ES-I3 (cell line): ENCODE measurements around the gene PAIP1.
A peak's percentile ranks its signal among the peaks of the same experiment; 100 is the strongest.

Experiments
- H3K36me3 ChIP-seq: 2 replicates; pipeline ENCODE4 v1.6.1; 2013; ENCODE audit warnings: mild to moderate bottlenecking, low read length, control low read depth, moderate library complexity; ENCODE audit not compliant: insufficient read depth
- H3K4me1 ChIP-seq: 2 replicates; pipeline ENCODE4 v1.6.1; 2013; ENCODE audit warnings: mild to moderate bottlenecking, control low read depth, low read length; ENCODE audit not compliant: insufficient read depth
- H3K9ac ChIP-seq: 2 replicates; pipeline ENCODE4 v1.6.1; 2013; ENCODE audit warnings: low read depth, mild to moderate bottlenecking, low read length, moderate library complexity
- H3K9me3 ChIP-seq: 2 replicates; pipeline ENCODE4 v1.6.1; 2013; ENCODE audit warnings: mild to moderate bottlenecking, low read length, moderate library complexity; ENCODE audit not compliant: control insufficient read depth, insufficient read depth

PAIP1 gene

DNA sequence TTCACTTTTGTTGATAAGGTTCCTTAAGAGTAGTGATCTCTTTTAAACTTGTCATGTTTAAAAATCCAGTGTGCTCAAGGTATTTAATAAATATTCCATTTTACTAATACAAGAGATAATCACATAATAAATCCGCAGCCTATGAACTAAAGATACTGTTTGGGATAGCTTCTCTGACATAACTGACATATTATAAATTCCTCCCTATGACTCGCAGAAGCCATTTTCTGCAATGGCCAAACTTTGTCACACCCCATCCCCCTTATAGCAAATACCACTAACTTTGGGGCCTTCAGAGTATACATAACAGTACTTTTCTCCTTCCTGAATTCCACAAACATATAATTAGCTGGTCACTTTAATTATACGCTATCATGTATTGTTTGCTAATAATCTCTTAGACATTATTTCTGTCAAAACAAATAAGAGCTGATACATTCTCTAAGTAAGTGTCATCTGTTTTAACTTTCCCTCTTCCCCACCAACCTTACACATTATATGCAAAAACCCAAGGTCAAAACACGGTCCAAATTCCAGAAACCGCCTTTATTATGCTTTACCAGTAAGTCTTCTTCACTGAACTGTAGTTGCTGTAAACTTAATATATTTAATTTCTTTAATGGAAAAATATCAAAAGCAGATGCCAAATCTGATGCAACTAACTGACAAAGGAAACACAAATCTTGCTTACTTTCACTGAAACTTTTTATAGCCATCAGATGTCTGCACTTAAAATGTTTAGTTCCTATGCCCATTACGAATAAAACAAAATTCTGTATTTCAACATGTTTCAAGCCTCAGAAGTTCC lies 74.2 kb downstream of the PAIP1 start:
- peak overlapping the region; percentile 83 for H3K9ac ChIP-seq

More for the DNA sequence above, 74.2 kb downstream of the PAIP1 start:
- Histone ChIP-seq H3K36me3 (no peaks in the 10 kb centered on the region), H3K9me3 (no peaks in the 10 kb centered on the region), H3K4me1 (peaks cover 5% of the 10 kb centered on the region; the same call in 1 of the 2 replicates)
